Measurements from ENCODE around the gene USP15. TPM values are rescaled to one million over a fixed set of nuclear protein-coding genes. Genes with fewer than 3 reads are reported as not detected.

Gene USP15
- total and polyA plus RNA-seq, 2 of the 8 experiments (the other 6 are each of a cell fraction or from before 2014, with no cell fraction given), result 12.7 to 38.6 TPM

DNA sequence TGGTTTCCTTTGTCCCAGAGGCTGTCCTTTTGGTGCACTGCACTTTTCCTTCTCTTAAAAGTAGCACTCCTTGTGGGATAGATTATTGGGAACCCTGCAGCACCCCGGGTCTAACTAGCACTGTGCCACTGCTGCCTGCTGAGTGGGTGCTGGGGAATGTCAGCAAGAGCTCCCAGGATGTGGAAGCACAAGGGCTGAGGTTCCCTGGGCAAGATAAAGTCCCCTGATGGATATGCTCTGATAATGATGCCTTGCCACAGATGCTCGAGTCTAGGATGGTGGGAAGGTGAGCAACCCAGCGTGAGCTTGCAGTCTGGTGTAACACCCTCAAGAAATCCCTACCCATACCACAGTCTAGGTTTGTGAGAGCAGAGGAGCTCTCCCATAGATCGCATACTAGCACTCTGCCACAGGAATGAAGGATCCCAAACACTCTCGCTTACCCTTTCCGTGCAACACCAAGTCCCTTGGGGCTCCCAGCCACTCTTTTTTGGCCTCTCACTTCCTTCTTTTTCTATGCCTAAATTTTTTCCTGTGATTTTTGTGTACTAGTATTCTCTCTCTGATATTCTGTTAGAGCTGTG is 32.6 kb downstream of the USP15 start (continued):
- no peak for TF ChIP-seq CHD7 (IDR thresholded peaks at IDR 0.05; ENCODE audit: insufficient replicate concordance, low read length)
- TF ChIP-seq RFX5 (IDR thresholded peaks at IDR 0.05; ENCODE audit: borderline replicate concordance, low read depth, low read length), result no peak
- no peak for TF ChIP-seq RNF2 (IDR thresholded peaks at IDR 0.05; ENCODE audit: borderline replicate concordance, low read depth, low read length, missing control alignments, poor library complexity, severe bottlenecking)
- TF ChIP-seq SP2 (IDR thresholded peaks at IDR 0.05; ENCODE audit: low read length), result no peak
- no peak for TF ChIP-seq CHD1 (IDR thresholded peaks at IDR 0.05; ENCODE audit: low read depth, low read length)
- no peak for TF ChIP-seq POLR2A (IDR thresholded peaks at IDR 0.05; ENCODE audit: control extremely low read depth in 1 of 2, low read depth in 2 of 2, low read length in 2 of 2)
- no peak for TF ChIP-seq POLR2AphosphoS5 (IDR thresholded peaks at IDR 0.05; ENCODE audit: low read depth, low read length)
- TF ChIP-seq, protein P1, sequence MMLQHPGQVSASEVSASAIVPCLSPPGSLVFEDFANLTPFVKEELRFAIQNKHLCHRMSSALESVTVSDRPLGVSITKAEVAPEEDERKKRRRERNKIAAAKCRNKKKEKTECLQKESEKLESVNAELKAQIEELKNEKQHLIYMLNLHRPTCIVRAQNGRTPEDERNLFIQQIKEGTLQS (IDR thresholded peaks at IDR 0.05; ENCODE audit: insufficient read depth, low read depth, low read length), result no peak
- TF ChIP-seq RAD21 (IDR thresholded peaks at IDR 0.05 in 1 of 2, conservative IDR thresholded peaks at IDR 0.05 in 1 of 2; ENCODE audit: low read depth in 2 of 2, low read length in 2 of 2), result no peak
- TF ChIP-seq KDM4A (IDR thresholded peaks at IDR 0.05; ENCODE audit: low read depth, low read length, severe bottlenecking), result no peak

All from H1 (cell line).